SKM-1 treated with dmso at 0.1 percent for 144 hours (cell line): ENCODE measurements around the gene CDK9.
"Not testable (repeated sequence)": the region's sequence is repeated elsewhere in the genome, so short reads cannot be mapped to it uniquely, and the experiment has no call there.

Experiments used
- DNase-seq: peaks from one replicate; lab custom pipeline; 2025; ENCODE audit not compliant: unreplicated experiment; lab: John Stamatoyannopoulos, UW

The CDK9 gene

GRCh38 chr9:127817881-127818434 is 32.1 kb downstream of the CDK9 start:
- DNase-seq, result no peak

DNA sequence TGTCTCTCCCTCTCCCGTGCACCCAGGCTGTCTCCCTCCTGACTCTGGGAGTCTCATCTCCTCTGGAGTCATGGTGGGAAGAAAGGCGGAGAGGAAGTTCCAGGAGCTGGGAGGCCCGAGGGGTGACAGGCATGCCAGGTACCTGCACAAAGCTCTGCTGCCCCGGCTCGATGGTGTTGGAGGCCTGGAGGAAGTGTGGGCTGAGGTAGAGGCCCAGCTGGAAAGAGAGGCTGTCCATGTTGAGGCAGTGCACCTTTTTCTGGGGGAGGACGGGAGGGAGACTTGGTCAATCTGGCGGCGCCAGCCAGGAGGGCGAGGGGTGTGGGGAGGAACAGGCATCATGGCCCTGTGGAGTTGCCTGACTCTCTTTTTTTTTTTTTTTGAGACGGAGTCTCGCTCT is 32.7 kb downstream of the CDK9 start:
- no peak for DNase-seq

- no peak for DNase-seq
Measured at GRCh38 chr9:127822108-127822507, 36.3 kb downstream of the CDK9 start.

- no peak for DNase-seq
Measured at GRCh38 chr9:127825319-127826051, 39.7 kb downstream of the CDK9 start.

DNA sequence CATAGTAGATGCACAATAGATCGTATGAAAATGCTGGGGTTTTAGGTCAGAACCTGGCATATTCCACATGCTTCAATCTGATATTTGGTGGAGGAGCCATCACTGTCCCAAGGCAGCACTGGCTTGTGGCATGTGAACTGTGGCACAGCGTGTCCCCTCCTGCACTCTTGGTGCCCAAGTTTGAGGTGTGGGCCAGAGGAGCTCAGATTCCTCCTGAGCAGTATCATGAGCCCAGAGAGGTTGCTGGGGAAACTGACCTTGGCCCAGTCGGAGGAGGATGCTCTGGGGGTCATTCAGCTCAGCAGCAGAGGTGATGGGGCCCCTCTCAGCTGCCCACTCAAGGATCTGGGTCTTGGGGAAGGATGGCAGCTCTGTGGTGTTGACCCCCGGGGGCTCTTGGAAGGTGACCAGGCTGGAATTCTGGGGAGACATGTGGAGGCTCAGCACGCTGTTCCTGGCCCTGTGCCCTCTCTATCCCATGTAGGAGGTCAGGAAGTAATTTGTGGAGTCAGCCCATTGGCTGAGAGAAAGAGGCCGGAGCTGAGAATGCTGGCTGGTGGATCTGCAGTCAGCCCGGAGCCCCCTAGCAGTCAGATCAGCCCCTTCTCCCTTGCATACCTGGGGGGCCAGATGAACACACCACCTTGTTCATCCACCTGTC is 40.5 kb downstream of the CDK9 start:
- no peak for DNase-seq

- DNase-seq, result no peak
Measured at GRCh38 chr9:127828262-127829031, 42.6 kb downstream of the CDK9 start.

DNA sequence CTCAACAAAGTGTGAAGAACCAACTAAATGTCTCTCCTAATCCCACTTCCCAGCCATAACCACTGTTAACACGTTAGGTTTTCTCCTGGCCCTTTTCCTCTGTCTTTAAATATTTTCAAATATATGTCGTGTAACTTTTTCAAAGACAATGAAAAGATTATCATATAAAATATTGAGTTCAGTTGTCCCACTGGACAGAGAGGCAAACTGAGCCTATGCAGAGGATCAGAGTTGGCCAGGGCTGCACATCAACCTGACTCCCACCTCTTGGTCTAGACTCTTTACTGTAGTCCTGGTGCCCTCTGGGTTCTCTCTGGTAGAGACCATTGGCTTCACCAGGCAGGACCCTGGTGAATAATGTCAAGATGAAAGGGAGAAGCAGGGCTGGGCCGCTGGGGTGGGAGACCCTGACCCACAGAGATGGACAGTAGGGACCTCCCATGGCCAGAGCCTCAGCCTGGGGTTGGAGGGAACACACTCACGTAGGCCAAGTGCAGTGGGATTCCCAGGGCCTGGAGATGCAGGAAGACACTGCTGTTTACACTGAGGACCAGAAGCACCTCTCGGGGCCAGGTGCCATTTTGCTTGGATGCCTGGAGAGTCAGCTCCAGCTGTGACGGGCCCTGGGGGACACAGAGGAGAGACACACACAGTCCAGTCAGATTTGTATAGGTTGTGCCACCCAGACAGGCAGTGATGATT is 43.5 kb downstream of the CDK9 start:
- DNase-seq, result no peak

GRCh38 chr9:127832248-127832647 is 46.4 kb downstream of the CDK9 start:
- DNase-seq, result no peak

- no peak for DNase-seq
Measured at GRCh38 chr9:127833555-127833954, 47.7 kb downstream of the CDK9 start.

DNA sequence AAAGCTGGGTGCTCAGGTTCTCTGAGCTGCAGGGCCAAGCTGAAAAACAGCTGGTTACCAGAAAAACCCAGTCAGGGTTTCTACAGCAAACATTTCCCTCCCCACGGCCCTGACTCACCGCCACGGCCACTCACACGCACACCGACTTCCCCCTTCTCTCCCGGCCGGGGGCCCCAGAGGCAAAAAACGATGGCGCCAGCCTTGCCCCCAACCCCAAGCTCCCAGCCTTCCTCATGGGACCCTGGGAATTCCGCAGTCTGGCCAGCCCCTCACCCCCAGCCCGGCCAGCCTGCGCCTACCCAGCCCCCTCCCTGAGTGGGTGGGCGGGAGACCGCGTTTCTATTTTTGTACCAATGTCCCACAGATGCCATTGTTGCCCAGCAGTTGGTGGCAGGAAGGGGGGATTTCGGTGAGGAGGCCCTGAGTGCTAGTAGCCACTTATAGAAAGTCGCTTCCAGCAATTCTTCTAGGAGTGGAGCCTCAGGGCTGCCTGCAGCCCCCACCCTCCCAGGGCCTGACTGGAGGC is 50.2 kb downstream of the CDK9 start:
- DNase-seq, result peak; percentile 66

DNA sequence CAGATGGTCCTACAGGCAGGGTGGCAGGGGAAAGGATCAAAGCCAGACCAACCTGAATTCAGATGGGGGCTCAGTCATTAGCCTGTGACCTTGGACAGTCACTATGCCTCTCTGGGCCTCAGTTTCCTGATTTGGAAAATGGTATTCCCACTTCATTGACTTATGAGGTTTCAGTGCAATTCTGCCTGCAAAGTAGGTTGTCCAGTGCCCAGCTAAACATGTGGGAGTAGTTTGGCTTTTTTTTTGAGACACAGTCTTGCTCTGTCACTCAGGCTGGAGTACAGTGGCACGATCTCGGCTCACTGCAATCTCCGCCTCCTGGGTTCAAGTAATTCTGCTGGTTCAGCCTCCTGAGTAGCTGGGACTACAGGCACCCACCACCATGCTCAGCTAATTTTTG is 50.7 kb downstream of the CDK9 start:
- DNase-seq, result not testable (repeated sequence)

GRCh38 chr9:127837346-127837745 is 51.5 kb downstream of the CDK9 start:
- no peak for DNase-seq

- no peak for DNase-seq
Measured at GRCh38 chr9:127838375-127839078, 52.7 kb downstream of the CDK9 start.
